KOPT-K1 (cell line): ENCODE results near the gene OR6F1.
"Not testable (repeated sequence)": the region's sequence is repeated elsewhere in the genome, so short reads cannot be mapped to it uniquely, and the experiment has no call there.

Experiments
- H3K27ac ChIP-seq: fragments of 200-600 bp; sonication (generic); 2 replicates; pipeline ENCODE4 v1.5.1; 2016; ENCODE audit warnings: antibody characterized with exemption, mild to moderate bottlenecking, low read depth, low read length; ENCODE audit not compliant: poor library complexity, severe bottlenecking
- H3K36me3 ChIP-seq: fragments of 200-600 bp; sonication (generic); 2 replicates; pipeline ENCODE4 v1.5.1; 2017; ENCODE audit warnings: antibody characterized with exemption, mild to moderate bottlenecking, low read length, moderate library complexity; ENCODE audit not compliant: insufficient read depth
- H3K9me3 ChIP-seq: fragments of 200-600 bp; sonication (generic); 2 replicates; pipeline ENCODE4 v1.5.1; 2017; ENCODE audit warnings: antibody characterized with exemption, low read length, mild to moderate bottlenecking; ENCODE audit not compliant: insufficient read depth, poor library complexity, severe bottlenecking

Gene OR6F1

GRCh38 chr1:247716546-247716945 is at the start of gene OR6F1:
TSS of gene OR6F1 (minus strand) at chr1:247716646. CDS start at chr1:247712755, 3,891 bp downstream.
- Histone ChIP-seq H3K36me3 (no peaks in the 10 kb centered on the region), H3K9me3 (no peaks in the 10 kb centered on the region), H3K27ac (no peak within 1 kb of the TSS)

GRCh38 chr1:247760456-247760855 is 44.0 kb upstream of the OR6F1 start, which contains the start of gene OR1C1:
TSS of gene OR1C1 (minus strand) at chr1:247760556. CDS start at chr1:247758406, 2,150 bp downstream.
- Histone ChIP-seq H3K9me3 (no peaks in the 10 kb centered on the region), H3K36me3 (no peaks in the 10 kb centered on the region), H3K27ac (no peak within 1 kb of the TSS)

- not testable (repeated sequence) for H3K27ac ChIP-seq, H3K36me3 ChIP-seq
- peaks cover 13% of the 10 kb centered on the region for H3K9me3 ChIP-seq
Observed at GRCh38 chr1:247754311-247754710, 37.9 kb upstream of the OR6F1 start.

DNA sequence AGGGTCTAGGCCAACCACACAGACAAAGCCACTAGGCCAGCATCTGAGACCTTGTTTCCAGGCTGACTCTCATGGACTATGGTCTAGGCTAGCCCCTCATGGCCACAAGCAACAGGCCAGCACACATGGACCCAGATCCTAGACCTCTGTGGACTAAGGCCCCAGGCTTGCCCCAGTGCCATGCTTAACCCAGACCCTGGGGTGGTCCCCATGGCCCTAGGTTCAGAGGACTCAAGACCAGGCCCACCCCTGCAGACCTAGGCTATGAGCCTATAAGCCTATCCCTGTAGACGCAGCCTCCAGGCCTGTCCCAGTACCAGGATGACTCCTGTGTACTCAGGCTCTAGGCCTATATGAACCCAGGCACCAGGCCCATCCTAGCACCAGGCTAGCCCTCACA is 33.4 kb upstream of the OR6F1 start:
- no peaks in the 10 kb centered on the region for H3K36me3 ChIP-seq
- H3K9me3 ChIP-seq = peaks cover 15% of the 10 kb centered on the region
- no peak overlapping the region for H3K27ac ChIP-seq

DNA sequence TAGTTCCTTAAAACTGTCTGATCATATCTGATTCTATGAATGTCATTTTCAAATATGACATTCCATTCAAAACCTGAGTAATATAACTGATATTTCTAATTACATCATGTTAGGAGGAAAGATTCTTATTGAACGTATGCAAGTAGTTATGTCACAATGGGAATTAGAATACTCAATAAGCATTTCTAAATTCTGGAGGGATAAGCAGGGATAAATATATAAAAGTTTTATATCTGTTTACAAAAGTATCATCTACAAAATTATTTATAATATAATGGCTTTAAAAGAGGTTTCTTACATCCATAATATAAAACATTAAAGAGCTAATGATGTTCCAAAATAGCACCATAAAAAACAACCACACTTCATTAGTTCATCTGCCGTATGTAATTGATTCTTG is 31.6 kb upstream of the OR6F1 start, which contains the start of gene OR14A2:
OR14A2 (minus strand) TSS at position 101 of the 400 bp plus-strand sequence.
- H3K9me3 ChIP-seq = peaks cover 15% of the 10 kb centered on the region

GRCh38 chr1:247747616-247748015 is 31.2 kb upstream of the OR6F1 start:
- Histone ChIP-seq H3K27ac (no peak overlapping the region), H3K9me3 (peaks cover 15% of the 10 kb centered on the region), H3K36me3 (no peaks in the 10 kb centered on the region)

More for the DNA sequence above, 31.6 kb upstream of the OR6F1 start, which contains the start of gene OR14A2:
- Histone ChIP-seq H3K27ac (no peak within 1 kb of the TSS), H3K36me3 (no peaks in the 10 kb centered on the region)

DNA sequence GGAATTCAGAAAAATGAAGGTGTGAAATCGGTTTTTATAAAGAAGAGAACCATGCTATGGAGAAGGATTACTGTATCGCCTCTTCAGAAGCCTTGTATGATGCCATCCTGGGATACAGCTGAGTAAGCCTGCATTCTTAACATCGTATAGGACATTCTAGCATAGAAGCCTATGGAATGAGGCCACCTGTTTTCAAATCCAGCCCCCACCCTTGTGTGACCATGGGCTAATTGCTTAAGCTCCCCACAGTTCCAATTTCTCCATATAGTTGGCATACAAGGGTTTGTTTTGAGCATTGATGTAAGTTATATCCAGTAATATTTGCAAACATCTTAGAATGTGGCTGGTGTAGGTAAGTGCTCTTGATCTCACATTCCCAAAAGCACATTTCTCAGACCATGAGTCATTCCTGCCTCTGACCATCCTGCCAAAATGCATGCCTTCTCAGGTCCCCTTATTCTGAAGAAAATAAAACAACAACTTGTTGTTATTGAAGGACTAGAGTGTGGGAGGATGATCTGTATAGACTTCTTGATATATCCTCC is 30.0 kb upstream of the OR6F1 start:
- H3K27ac ChIP-seq = no peak overlapping the region
- peaks cover 15% of the 10 kb centered on the region for H3K9me3 ChIP-seq
- no peaks in the 10 kb centered on the region for H3K36me3 ChIP-seq

DNA sequence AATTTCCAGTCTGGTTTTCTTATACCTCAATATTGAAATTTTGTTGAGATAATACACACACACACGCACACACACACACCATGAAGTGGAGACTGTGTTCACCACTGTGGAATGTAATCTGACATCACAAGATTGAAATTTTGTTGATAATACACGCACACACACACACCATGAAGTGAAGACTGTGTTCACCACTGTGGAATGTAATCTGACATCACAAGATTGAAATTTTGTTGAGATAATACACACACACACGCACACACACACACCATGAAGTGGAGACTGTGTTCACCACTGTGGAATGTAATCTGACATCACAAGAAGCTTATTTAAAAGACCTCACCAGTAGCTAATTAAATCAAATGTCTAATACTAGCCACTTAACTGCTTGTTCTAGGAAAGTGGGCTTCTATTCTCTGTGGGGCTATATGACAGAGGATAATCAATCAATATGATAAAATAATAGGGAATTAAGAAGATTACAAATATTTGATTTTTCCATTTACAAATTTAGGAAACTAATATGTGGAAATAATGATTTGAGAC is 25.8 kb upstream of the OR6F1 start:
- not testable (repeated sequence) for H3K9me3 ChIP-seq, H3K36me3 ChIP-seq, H3K27ac ChIP-seq

DNA sequence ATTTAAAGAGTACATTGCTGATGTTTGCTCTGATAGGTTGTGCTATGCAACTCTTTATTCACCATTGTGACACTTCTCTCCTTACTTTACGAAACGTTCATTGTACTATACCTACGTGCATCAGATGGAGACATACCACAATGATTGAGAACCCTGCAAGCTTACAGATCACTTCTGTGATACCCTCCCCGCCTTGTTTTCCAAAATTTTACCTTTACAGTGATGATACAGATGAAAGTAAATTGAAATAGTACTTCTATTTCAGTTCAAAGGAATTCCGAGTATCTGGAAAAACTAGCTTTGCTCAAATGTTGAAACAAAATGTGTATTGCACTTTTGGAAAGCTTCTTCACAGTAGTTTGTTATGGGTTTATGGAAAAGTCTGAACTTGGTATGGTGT is 25.3 kb upstream of the OR6F1 start:
- Histone ChIP-seq H3K27ac (no peak overlapping the region), H3K9me3 (no peaks in the 10 kb centered on the region), H3K36me3 (no peaks in the 10 kb centered on the region)

GRCh38 chr1:247740721-247741120 is 24.3 kb upstream of the OR6F1 start:
- Histone ChIP-seq H3K27ac (no peak overlapping the region), H3K9me3 (no peaks in the 10 kb centered on the region), H3K36me3 (no peaks in the 10 kb centered on the region)

DNA sequence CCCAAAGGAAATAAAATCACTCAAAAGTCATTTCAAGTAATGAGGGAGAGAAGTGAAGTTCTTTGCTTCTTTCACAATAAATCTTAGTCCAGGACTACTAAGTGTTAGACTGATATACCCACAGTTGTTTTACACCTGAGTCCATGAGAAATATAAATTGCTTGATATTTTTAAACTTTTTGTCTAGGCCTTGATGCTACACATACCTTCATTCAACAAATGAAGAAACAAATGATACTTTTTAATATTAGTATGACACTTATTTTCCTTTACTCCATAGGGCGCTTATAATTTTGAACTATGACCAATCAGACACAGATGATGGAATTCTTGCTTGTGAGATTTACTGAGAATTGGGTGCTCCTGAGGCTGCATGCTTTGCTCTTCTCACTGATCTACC is 21.9 kb upstream of the OR6F1 start, which contains the start of gene OR14K1:
OR14K1 (plus strand) TSS at position 301 of the 400 bp plus-strand sequence; CDS start at position 301, 0 bp downstream.
- Histone ChIP-seq H3K36me3 (no peaks in the 10 kb centered on the region), H3K9me3 (no peaks in the 10 kb centered on the region), H3K27ac (no peak within 1 kb of the TSS)

DNA sequence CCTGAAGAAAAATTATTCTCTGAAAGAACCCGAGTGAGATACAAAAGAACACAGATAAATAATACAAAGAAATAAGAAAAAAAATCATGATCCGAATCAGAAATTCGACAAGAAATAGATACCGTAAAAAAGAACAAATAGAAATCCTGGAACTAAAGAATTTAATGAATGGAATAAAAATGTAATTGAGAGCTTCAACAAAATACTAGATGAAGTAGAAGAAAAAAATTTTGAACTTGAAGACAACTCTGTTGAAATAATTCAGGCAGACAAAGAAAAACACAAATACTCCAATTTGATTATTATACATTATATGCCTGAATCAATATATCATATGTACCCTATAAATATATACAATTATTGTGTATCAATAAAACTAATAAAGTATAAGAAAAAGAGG is 4.8 kb upstream of the OR6F1 start:
- Histone ChIP-seq H3K9me3 (no peaks in the 10 kb centered on the region), H3K27ac (no peak overlapping the region), H3K36me3 (no peaks in the 10 kb centered on the region)

DNA sequence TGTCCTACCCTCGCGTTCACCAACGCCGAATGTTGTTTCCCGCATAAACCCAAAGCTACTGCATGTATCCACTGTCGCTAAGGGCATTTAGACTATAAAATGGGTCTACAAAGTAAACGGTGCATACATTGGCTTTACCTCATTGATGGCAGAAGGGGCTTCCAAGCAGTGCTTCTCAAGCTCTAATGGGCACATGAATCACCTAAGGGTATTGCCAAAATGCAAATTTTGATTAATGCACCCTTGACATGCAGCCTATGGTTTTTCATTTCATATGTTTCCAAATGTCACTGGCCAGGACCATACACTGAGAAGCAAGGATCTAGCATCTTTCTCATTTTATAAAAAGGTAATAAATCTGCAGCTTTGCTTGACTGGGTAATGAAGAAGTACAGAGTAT is 2.7 kb downstream of the OR6F1 start:
- H3K27ac ChIP-seq = no peak overlapping the region
- H3K36me3 ChIP-seq = no peaks in the 10 kb centered on the region
- no peaks in the 10 kb centered on the region for H3K9me3 ChIP-seq

GRCh38 chr1:247710681-247711080 is 5.8 kb downstream of the OR6F1 start:
- H3K9me3 ChIP-seq, H3K27ac ChIP-seq, H3K36me3 ChIP-seq: not testable (repeated sequence)

DNA sequence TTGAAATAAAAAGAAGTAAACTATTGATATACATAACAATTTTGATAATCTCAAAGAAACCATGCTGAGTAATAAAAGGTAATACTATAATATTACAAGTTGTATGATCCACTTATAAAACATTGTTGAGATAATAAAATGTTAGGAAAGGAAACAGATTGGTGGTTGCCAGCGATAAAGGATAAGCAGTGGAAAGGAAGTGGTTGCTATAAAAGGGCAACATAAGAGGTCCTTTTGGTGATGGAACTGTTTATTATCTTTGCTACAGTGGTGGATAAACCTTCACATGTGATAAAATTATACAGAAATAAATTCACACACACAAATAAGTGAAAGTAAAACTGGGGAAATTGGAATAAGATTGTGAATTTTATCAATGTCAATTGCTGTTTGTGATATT is 15.1 kb downstream of the OR6F1 start:
- Histone ChIP-seq H3K9me3 (no peaks in the 10 kb centered on the region), H3K27ac (no peak overlapping the region), H3K36me3 (no peaks in the 10 kb centered on the region)

DNA sequence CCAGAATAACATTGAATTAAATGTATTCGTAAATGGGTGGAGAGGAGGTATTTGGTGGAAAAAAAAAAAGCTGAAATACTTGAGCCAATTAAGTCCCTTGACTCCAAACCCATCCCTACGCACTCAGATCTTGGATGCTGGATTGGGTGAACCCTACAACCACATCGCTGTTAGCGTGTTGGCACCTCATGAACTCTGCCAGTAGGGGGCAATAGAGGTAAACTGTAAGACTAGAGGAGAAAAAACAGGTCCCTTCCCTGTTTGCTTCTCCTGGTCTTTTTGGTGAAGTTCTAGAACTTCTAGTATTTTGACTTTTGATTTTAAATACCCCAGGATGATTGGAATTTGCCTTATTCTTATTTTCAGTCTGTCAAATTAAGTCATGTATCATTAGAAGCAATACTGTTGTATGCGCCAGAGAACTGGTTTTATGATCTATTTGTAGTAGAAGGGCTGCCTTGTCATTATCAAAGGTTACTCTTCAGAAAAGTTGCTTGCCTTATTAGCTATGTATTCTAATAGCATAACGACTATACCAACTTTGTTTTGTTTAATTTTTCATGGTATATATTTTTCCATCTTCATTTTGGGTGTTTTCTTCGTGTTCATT is 35.1 kb downstream of the OR6F1 start:
- Histone ChIP-seq H3K9me3 (no peaks in the 10 kb centered on the region), H3K36me3 (no peaks in the 10 kb centered on the region), H3K27ac (no peak overlapping the region)
